Retinal pigment epithelial cell (primary cell): ENCODE results near the gene MCU.

Source experiments
- DNase-seq: peaks from one replicate; pipeline ENCODE4 v3.0.0-alpha.2; 2010; ENCODE audit warnings: low read depth
- H3K4me3 ChIP-seq: 2 replicates; pipeline ENCODE4 v1.5.1; 2011; ENCODE audit warnings: mild to moderate bottlenecking, low read length, control low read depth, moderate library complexity
- CTCF ChIP-seq: conservative IDR thresholded peaks from 2 replicates; pipeline ENCODE4 v1.5.1; 2011; ENCODE audit warnings: low read depth, low read length, control low read depth, inconsistent platforms

Gene MCU

DNA sequence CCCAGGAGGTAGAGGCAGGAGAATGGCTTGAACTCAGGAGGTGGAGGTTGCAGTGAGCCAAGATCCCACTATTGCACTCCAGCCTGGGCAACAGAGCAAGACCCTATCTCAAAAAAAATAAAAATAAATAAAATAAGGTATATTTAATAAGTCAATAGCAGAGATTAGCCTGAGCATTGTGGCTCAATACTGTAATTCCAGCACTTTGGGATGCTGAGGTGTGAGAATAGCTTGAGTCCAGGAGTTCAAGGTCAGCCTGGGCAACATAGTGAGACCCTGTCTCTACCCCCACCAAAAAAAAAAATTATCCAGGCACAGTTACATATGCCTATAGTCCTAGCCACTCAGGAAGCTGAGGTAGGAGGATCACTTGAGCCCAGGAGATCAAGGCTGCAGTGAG, 163.2 kb downstream of the MCU start:
- no peak overlapping the region for H3K4me3 ChIP-seq
- DNase-seq, result no peak
- no peak for TF ChIP-seq CTCF

DNA sequence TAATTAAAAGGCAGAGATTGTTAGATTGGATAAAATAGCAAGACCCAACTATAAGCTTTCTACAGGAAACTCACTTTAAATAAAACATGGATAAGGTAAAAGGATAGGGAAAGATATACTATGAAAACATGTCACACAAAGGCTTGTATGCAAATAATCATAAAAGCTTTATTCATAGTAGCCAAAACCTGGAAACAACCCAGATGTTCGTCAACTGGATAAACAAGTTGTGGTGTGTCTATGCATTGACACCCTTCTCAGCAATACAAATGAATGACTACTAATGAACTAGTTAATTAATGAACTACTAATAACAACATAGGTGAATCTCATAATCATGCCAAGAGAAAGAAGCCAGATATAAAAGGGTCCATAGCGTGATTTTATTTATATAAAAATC, 163.8 kb downstream of the MCU start:
- DNase-seq, result no peak
- H3K4me3 ChIP-seq, result no peak overlapping the region
- TF ChIP-seq CTCF, result no peak

DNA sequence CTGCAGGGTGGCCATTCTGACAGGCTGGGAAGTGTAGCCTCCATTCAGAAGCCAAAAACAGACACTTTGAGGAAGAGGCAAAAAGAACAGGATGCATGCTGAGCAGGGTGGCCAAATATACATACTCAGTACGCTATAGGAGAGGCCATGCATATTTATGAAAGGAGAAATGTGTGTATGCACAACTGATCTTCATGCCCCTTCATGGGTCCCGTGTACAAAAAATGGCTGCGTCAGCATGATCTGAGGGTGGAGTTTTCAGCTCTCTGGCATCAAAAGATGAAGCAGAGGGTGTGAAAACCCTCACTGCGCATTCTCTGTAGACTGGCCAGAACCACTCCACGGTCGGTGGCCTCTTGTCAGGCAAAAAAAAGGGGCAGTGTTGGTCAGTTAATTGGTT, 166.1 kb downstream of the MCU start:
- DNase-seq, result no peak
- no peak overlapping the region for H3K4me3 ChIP-seq
- TF ChIP-seq CTCF, result no peak

GRCh38 chr10:72862957-72863356, 171.0 kb downstream of the MCU start:
- no peak for TF ChIP-seq CTCF
- H3K4me3 ChIP-seq, result no peak overlapping the region
- DNase-seq, result no peak

DNA sequence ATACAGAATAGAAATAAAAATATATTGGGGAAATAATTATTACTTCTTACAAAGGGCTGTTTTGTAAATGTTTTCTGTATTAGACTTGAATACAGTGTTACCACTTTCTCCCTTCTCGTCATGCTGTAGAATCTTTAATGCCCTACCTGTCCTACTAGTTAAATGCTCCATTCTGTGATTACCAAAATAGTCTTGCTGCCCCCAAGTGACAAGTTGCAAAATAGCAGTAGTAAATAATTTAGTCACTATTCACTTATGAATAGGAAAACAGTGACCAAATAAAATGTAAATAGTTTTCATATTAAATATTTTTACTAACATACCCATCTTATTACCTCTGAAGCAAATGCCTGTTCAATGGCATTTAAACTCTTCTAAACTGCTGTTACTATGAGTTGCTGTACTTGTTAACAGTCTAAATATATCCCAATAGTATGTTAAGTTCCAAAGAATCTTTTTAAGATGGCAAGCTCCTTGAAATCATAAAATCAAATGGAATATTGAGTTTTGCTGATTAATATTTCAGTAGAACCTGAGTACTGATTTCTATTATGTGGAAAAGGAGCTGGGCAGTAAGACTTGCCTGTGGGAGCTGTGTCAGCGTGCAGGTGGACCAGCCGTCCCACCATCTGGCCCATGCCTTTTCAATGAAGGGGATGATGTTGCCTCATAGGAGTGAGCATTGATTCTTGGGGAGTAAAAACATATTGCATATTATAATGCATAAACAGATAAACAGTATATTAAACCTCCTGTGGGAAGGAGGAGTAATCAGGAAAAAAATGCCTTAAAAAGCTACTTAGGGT, 183.5 kb downstream of the MCU start:
- H3K4me3 ChIP-seq, result no peak overlapping the region
- DNase-seq, result peak; percentile 3
- peak; percentile 59 for TF ChIP-seq CTCF

GRCh38 chr10:72879245-72879644, 187.3 kb downstream of the MCU start:
- no peak overlapping the region for H3K4me3 ChIP-seq
- DNase-seq, result no peak
- TF ChIP-seq CTCF, result no peak

DNA sequence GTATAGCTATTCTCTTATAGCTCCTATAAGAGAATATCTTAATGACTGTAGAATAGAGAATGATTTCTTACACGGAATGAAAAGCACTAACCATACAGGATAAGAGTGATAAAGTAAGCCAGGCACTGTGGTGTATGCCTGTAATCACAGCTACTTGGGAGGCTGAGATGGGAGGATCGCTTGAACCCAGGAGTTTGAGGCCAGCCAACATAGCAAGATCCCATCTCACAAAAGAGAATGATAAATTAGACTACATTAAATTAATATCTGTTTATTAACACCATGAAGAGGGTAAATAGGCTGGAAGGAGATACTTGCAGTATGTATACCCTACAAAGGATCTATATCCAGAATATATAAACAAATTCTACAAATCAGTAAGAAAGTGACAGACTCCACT, 189.3 kb downstream of the MCU start:
- H3K4me3 ChIP-seq, result no peak overlapping the region
- DNase-seq, result no peak
- no peak for TF ChIP-seq CTCF
